NT2/D1 (cell line): ENCODE data around the gene CST6.

ENCODE experiments used
- DNase-seq: peaks from one replicate; pipeline ENCODE4 v3.0.0-alpha.2; 2011; ENCODE audit warnings: low read depth, low spot score
- H3K27me3 ChIP-seq: 2 replicates; pipeline ENCODE4 v1.6.0; 2011; ENCODE audit warnings: mild to moderate bottlenecking; ENCODE audit not compliant: insufficient read length, insufficient read depth
- H3K36me3 ChIP-seq: 2 replicates; pipeline ENCODE4 v1.6.1; 2011; ENCODE audit warnings: mild to moderate bottlenecking, low read length, mixed read lengths; ENCODE audit not compliant: insufficient read depth, insufficient read length
- H3K4me1 ChIP-seq: 2 replicates; pipeline ENCODE4 v1.5.1; 2011; ENCODE audit not compliant: insufficient read depth, insufficient read length
- H3K4me3 ChIP-seq: 2 replicates; pipeline ENCODE4 v1.5.1; 2011; ENCODE audit warnings: low read depth; ENCODE audit not compliant: insufficient read length
- H3K9ac ChIP-seq: 2 replicates; pipeline ENCODE4 v1.6.0; 2011; ENCODE audit warnings: low read depth; ENCODE audit not compliant: insufficient read length
- H3K9me3 ChIP-seq: 2 replicates; pipeline ENCODE4 v1.5.1; 2011; ENCODE audit warnings: mild to moderate bottlenecking, low read length; ENCODE audit not compliant: insufficient read depth
- SUZ12 ChIP-seq: IDR thresholded peaks from 2 replicates; pipeline ENCODE4 v1.6.1; 2011; ENCODE audit not compliant: insufficient read length, insufficient read depth; ENCODE audit errors: extremely low read depth
- YY1 ChIP-seq: IDR thresholded peaks from 2 replicates; pipeline ENCODE4 v1.6.1; 2011; ENCODE audit not compliant: insufficient read length, insufficient read depth
- ZNF274 ChIP-seq: IDR thresholded peaks from 2 replicates; pipeline ENCODE4 v1.6.1; 2011; ENCODE audit warnings: mild to moderate bottlenecking, low read depth, low read length

Gene CST6

DNA sequence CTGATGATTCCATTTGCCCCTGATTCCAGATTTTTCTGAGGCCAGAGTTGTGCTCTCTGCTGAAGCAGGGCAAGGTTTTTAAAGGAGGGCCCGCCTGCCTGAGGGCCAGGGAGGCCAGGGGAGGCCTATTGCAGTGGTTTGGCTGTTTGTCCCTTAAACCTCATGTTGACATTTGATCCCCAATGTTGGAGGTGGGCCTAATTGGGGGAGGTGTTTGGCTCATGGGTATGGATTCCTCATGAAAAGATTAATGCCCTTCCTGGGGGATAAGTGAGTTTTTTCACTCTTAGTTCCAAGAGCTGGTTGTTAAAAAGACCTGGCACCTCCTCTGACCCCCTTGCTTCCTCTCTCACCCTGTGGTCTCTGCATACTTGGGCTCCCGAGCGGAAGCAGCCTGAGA is 28.0 kb downstream of the CST6 start:
- H3K27me3 ChIP-seq, result no peaks in the 10 kb centered on the region
- no peaks in the 10 kb centered on the region for H3K4me1 ChIP-seq
- peaks cover 3% of the 10 kb centered on the region for H3K36me3 ChIP-seq
- TF ChIP-seq ZNF274, result no peak
- TF ChIP-seq YY1, result no peak
- TF ChIP-seq SUZ12, result no peak
- H3K9ac ChIP-seq, result no peak overlapping the region
- no peak for DNase-seq
- no peak overlapping the region for H3K4me3 ChIP-seq
- H3K9me3 ChIP-seq, result peaks cover 4% of the 10 kb centered on the region; the same call in 1 of the 2 replicates

- H3K27me3 ChIP-seq, result no peaks in the 10 kb centered on the region
- no peaks in the 10 kb centered on the region for H3K4me1 ChIP-seq
- no peaks in the 10 kb centered on the region; the same call in 1 of the 2 replicates for H3K9me3 ChIP-seq
- TF ChIP-seq YY1 (no peak), SUZ12 (no peak), ZNF274 (no peak)
- peaks cover 3% of the 10 kb centered on the region for H3K36me3 ChIP-seq
- no peak overlapping the region for H3K9ac ChIP-seq
- DNase-seq, result no peak
- no peak overlapping the region for H3K4me3 ChIP-seq
These were observed 30.6 kb downstream of the CST6 start for GRCh38 chr11:66042227-66042995.

GRCh38 chr11:66042996-66043906 is 31.4 kb downstream of the CST6 start:
- H3K27me3 ChIP-seq, result no peaks in the 10 kb centered on the region
- DNase-seq, result no peak
- TF ChIP-seq ZNF274 (no peak), YY1 (no peak), SUZ12 (no peak)
- H3K4me1 ChIP-seq, result no peaks in the 10 kb centered on the region
- no peaks in the 10 kb centered on the region for H3K9me3 ChIP-seq
- no peak overlapping the region for H3K4me3 ChIP-seq
- H3K9ac ChIP-seq, result no peak overlapping the region
- H3K36me3 ChIP-seq, result peaks cover 3% of the 10 kb centered on the region

- peaks cover 3% of the 10 kb centered on the region for H3K36me3 ChIP-seq
- DNase-seq, result no peak
- H3K27me3 ChIP-seq, result peaks cover 2% of the 10 kb centered on the region
- TF ChIP-seq ZNF274, result no peak
- TF ChIP-seq SUZ12, result no peak
- TF ChIP-seq YY1, result no peak
- no peak overlapping the region for H3K9ac ChIP-seq
- H3K9me3 ChIP-seq, result no peaks in the 10 kb centered on the region
- peaks cover 4% of the 10 kb centered on the region for H3K4me1 ChIP-seq
- no peak overlapping the region for H3K4me3 ChIP-seq
These were observed 32.9 kb downstream of the CST6 start for GRCh38 chr11:66044757-66045156.

DNA sequence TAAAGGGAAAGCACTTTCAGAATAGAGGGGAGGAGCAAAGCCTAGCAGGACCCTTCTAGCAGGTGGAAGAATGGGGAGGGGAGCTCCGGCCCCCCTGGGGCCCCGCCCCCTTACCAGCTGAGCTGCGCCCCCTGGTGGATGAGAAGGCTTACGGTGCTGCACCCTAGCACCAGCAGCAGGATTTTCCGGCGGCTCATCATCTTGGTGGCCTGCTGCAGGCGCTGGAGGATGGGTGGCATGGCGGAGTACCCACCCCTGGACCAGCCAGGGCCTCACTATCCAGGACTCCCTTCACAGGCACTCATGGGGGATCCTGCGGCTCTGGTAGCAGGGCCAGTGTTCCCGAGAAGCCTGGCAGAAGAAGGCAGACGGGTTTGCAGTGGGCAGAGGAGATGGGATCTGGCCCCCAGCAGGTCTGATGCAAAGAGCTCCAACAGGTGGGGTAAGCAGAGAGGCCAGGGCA is 33.4 kb downstream of the CST6 start:
- H3K9ac ChIP-seq, result peak overlapping the region; percentile 3
- no peak for TF ChIP-seq YY1
- DNase-seq, result peak; percentile 63

DNA sequence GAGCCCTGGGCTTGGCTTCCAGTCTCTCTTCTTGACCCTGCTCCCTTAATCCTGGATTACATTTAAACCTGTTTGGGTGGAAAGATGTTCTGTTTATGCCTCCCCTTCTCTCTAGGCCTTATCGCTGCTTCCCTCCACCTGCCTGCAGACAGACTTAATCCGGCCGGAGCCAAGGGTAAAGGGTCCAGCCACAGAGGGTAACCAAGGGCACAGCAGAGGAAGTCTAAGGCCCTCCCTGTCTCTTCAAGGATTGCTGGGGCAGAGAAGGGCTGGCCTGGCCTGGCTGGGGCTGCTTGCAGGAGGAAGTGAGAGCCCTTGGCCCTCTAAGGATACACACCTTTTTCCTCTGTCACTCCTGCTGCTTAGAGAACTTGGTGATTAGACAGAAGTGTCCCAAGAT is 35.1 kb downstream of the CST6 start:
- H3K4me3 ChIP-seq, result no peak overlapping the region
- H3K4me1 ChIP-seq, result peaks cover 9% of the 10 kb centered on the region
- no peaks in the 10 kb centered on the region for H3K9me3 ChIP-seq
- TF ChIP-seq ZNF274 (no peak), YY1 (no peak), SUZ12 (no peak)
- H3K27me3 ChIP-seq, result peaks cover 2% of the 10 kb centered on the region
- DNase-seq, result no peak
- peaks cover 3% of the 10 kb centered on the region for H3K36me3 ChIP-seq
- no peak overlapping the region for H3K9ac ChIP-seq

More for the DNA sequence above, 33.4 kb downstream of the CST6 start:
- H3K4me3 ChIP-seq, result no peak overlapping the region
- peaks cover 2% of the 10 kb centered on the region for H3K27me3 ChIP-seq
- peaks cover 3% of the 10 kb centered on the region for H3K36me3 ChIP-seq
- peaks cover 4% of the 10 kb centered on the region for H3K4me1 ChIP-seq
- no peaks in the 10 kb centered on the region for H3K9me3 ChIP-seq

- Histone ChIP-seq H3K27me3 (peaks cover 2% of the 10 kb centered on the region), H3K36me3 (peaks cover 3% of the 10 kb centered on the region), H3K9me3 (no peaks in the 10 kb centered on the region), H3K4me1 (peaks cover 9% of the 10 kb centered on the region), H3K9ac (no peak overlapping the region), H3K4me3 (peak overlapping the region; percentile 27)
- TF ChIP-seq YY1, result no peak
- TF ChIP-seq SUZ12, result no peak
- TF ChIP-seq ZNF274, result no peak
- no peak for DNase-seq
These were observed 35.9 kb downstream of the CST6 start for GRCh38 chr11:66047541-66048365.
